ENCODE data around the gene CLIP1.

Gene CLIP1

GRCh38 chr12:122295877-122296276, 126.6 kb downstream of the CLIP1 start:
- H3K4me2 ChIP-seq (ENCODE audit: low read length), result no peak overlapping the region
- H3K4me3 ChIP-seq (ENCODE audit: low read length), result no peak overlapping the region
- H3F3A ChIP-seq (ENCODE audit: control insufficient read depth, insufficient read depth), result no peaks in the 10 kb centered on the region
- TF ChIP-seq EZH2phosphoT487 (IDR thresholded peaks at IDR 0.05; ENCODE audit: borderline replicate concordance, low read length) (no peak), CTCF (IDR thresholded peaks at IDR 0.05; ENCODE audit: low read depth, low read length, poor library complexity, severe bottlenecking) (no peak)
- no peak overlapping the region for H3K27ac ChIP-seq (ENCODE audit: low read depth, low read length)
- H4K20me1 ChIP-seq (ENCODE audit: control insufficient read depth, insufficient read depth, low read depth, low read length), result no peaks in the 10 kb centered on the region
- H3K4me1 ChIP-seq (ENCODE audit: control insufficient read depth, low read length), result no peaks in the 10 kb centered on the region
- no peaks in the 10 kb centered on the region for H3K79me2 ChIP-seq (ENCODE audit: control insufficient read depth, low read length)
- no peaks in the 10 kb centered on the region for H3K9me3 ChIP-seq (ENCODE audit: control insufficient read depth, insufficient read depth, low read length)
- no peaks in the 10 kb centered on the region for H3K36me3 ChIP-seq (ENCODE audit: control insufficient read depth, low read length)
- no peaks in the 10 kb centered on the region for H3K27me3 ChIP-seq (ENCODE audit: control insufficient read depth, low read length)
- H3K9me2 ChIP-seq (replicated peaks; ENCODE audit: control insufficient read depth, low read length), result no peaks in the 10 kb centered on the region

GRCh38 chr12:122293081-122293480, 129.4 kb downstream of the CLIP1 start:
- Histone ChIP-seq H3K4me1 (ENCODE audit: control insufficient read depth, low read length) (no peaks in the 10 kb centered on the region), H3K27ac (ENCODE audit: low read depth, low read length) (no peak overlapping the region), H3K4me3 (ENCODE audit: low read length) (no peak overlapping the region), H3K9me2 (replicated peaks; ENCODE audit: control insufficient read depth, low read length) (no peaks in the 10 kb centered on the region), H3F3A (ENCODE audit: control insufficient read depth, insufficient read depth) (no peaks in the 10 kb centered on the region), H3K9me3 (ENCODE audit: control insufficient read depth, insufficient read depth, low read length) (no peaks in the 10 kb centered on the region), H3K79me2 (ENCODE audit: control insufficient read depth, low read length) (no peaks in the 10 kb centered on the region), H3K27me3 (ENCODE audit: control insufficient read depth, low read length) (no peaks in the 10 kb centered on the region), H3K4me2 (ENCODE audit: low read length) (no peak overlapping the region), H3K36me3 (ENCODE audit: control insufficient read depth, low read length) (no peaks in the 10 kb centered on the region), H4K20me1 (ENCODE audit: control insufficient read depth, insufficient read depth, low read depth, low read length) (no peaks in the 10 kb centered on the region)
- TF ChIP-seq CTCF (IDR thresholded peaks at IDR 0.05; ENCODE audit: low read depth, low read length, poor library complexity, severe bottlenecking), result no peak

- Histone ChIP-seq H3K27ac (ENCODE audit: low read depth, low read length) (no peak overlapping the region), H3F3A (ENCODE audit: control insufficient read depth, insufficient read depth) (no peaks in the 10 kb centered on the region), H3K36me3 (ENCODE audit: control insufficient read depth, low read length) (no peaks in the 10 kb centered on the region), H3K27me3 (ENCODE audit: control insufficient read depth, low read length) (no peaks in the 10 kb centered on the region), H3K9me2 (replicated peaks; ENCODE audit: control insufficient read depth, low read length) (no peaks in the 10 kb centered on the region), H3K4me3 (ENCODE audit: low read length) (no peak overlapping the region), H3K79me2 (ENCODE audit: control insufficient read depth, low read length) (no peaks in the 10 kb centered on the region), H3K9me3 (ENCODE audit: control insufficient read depth, insufficient read depth, low read length) (no peaks in the 10 kb centered on the region), H4K20me1 (ENCODE audit: control insufficient read depth, insufficient read depth, low read depth, low read length) (no peaks in the 10 kb centered on the region), H3K4me2 (ENCODE audit: low read length) (no peak overlapping the region), H3K4me1 (ENCODE audit: control insufficient read depth, low read length) (no peaks in the 10 kb centered on the region)
- no peak for TF ChIP-seq EZH2phosphoT487 (IDR thresholded peaks at IDR 0.05; ENCODE audit: borderline replicate concordance, low read length)
Measured at GRCh38 chr12:122291431-122291830, 131.0 kb downstream of the CLIP1 start.

GRCh38 chr12:122283680-122284079, 138.8 kb downstream of the CLIP1 start:
- H3K4me1 ChIP-seq (ENCODE audit: control insufficient read depth, low read length), result no peaks in the 10 kb centered on the region
- no peaks in the 10 kb centered on the region for H3K27me3 ChIP-seq (ENCODE audit: control insufficient read depth, low read length)
- no peak overlapping the region for H3K27ac ChIP-seq (ENCODE audit: low read depth, low read length)
- H3K9me2 ChIP-seq (replicated peaks; ENCODE audit: control insufficient read depth, low read length), result no peaks in the 10 kb centered on the region
- H3K79me2 ChIP-seq (ENCODE audit: control insufficient read depth, low read length), result no peaks in the 10 kb centered on the region
- H3F3A ChIP-seq (ENCODE audit: control insufficient read depth, insufficient read depth), result no peaks in the 10 kb centered on the region
- no peak overlapping the region for H3K4me3 ChIP-seq (ENCODE audit: low read length)
- no peaks in the 10 kb centered on the region for H3K9me3 ChIP-seq (ENCODE audit: control insufficient read depth, insufficient read depth, low read length)
- no peaks in the 10 kb centered on the region for H3K36me3 ChIP-seq (ENCODE audit: control insufficient read depth, low read length)
- no peak overlapping the region for H3K4me2 ChIP-seq (ENCODE audit: low read length)
- no peaks in the 10 kb centered on the region for H4K20me1 ChIP-seq (ENCODE audit: control insufficient read depth, insufficient read depth, low read depth, low read length)
- TF ChIP-seq CTCF (IDR thresholded peaks at IDR 0.05; ENCODE audit: low read depth, low read length, poor library complexity, severe bottlenecking) (no peak), EZH2phosphoT487 (IDR thresholded peaks at IDR 0.05; ENCODE audit: borderline replicate concordance, low read length) (no peak)
